GM23248 (cell line): ENCODE measurements around the gene SLC28A2.

Source experiments
- EZH2 ChIP-seq: fragments of 200-600 bp; sonication (generic); IDR thresholded peaks from 2 replicates; pipeline ENCODE4 v1.6.1; 2018; ENCODE audit warnings: antibody characterized with exemption, mild to moderate bottlenecking; ENCODE audit not compliant: insufficient read depth, poor library complexity, severe bottlenecking
- EZH2phosphoT487 ChIP-seq: fragments of 200-600 bp; sonication (generic); IDR thresholded peaks from 2 replicates; pipeline ENCODE4 v1.6.1; 2018; ENCODE audit warnings: antibody characterized with exemption, moderate library complexity, mild to moderate bottlenecking, low read depth; ENCODE audit not compliant: insufficient read depth

- TF ChIP-seq EZH2, result no peak
- TF ChIP-seq EZH2phosphoT487, result no peak
Observed at GRCh38 chr15:45249125-45249780, 2.8 kb upstream of the SLC28A2 start.
